CD4-positive, alpha-beta T cell treated with Interleukin-12 subunit alpha and Interleukin-12 subunit beta, for 1 hour (primary cell): ENCODE measurements around the gene EPHA6.
A peak's percentile ranks its signal among the peaks of the same experiment; 100 is the strongest.

Source experiments
- DNase-seq: peaks from one replicate; pipeline ENCODE4 v3.0.0-alpha.2; 2020

The EPHA6 gene

GRCh38 chr3:96813820-96814650 lies at the start of gene EPHA6:
Gene EPHA6 (plus strand): TSS chr3:96814594.
- DNase-seq: no peak

- no peak for DNase-seq
These were observed 37.6 kb upstream of the EPHA6 start for GRCh38 chr3:96776818-96777217.

GRCh38 chr3:96779810-96780209 lies 34.6 kb upstream of the EPHA6 start:
- no peak for DNase-seq

GRCh38 chr3:96796101-96796500 lies 18.3 kb upstream of the EPHA6 start:
- DNase-seq: no peak

GRCh38 chr3:96803870-96804269 lies 10.5 kb upstream of the EPHA6 start:
- DNase-seq: no peak

- DNase-seq: no peak
These were observed 8.1 kb upstream of the EPHA6 start for GRCh38 chr3:96806341-96806740.

GRCh38 chr3:96813134-96813819 lies 1.1 kb upstream of the EPHA6 start:
- DNase-seq: peak; percentile 32

GRCh38 chr3:96814651-96815567 lies 515 bp downstream of the EPHA6 start:
- DNase-seq: no peak

GRCh38 chr3:96831175-96831574 lies 16.8 kb downstream of the EPHA6 start:
- DNase-seq: no peak

- DNase-seq: no peak
These were observed 18.9 kb downstream of the EPHA6 start for GRCh38 chr3:96833301-96833700.

- DNase-seq: no peak
These were observed 21.9 kb downstream of the EPHA6 start for GRCh38 chr3:96836153-96836915.

- no peak for DNase-seq
These were observed 29.3 kb downstream of the EPHA6 start for GRCh38 chr3:96843505-96844203.

GRCh38 chr3:96844204-96844514 lies 29.8 kb downstream of the EPHA6 start:
- no peak for DNase-seq

- DNase-seq: no peak
These were observed 38.5 kb downstream of the EPHA6 start for GRCh38 chr3:96852849-96853248.

- no peak for DNase-seq
These were observed 46.5 kb downstream of the EPHA6 start for GRCh38 chr3:96860882-96861281.

GRCh38 chr3:96863129-96863740 lies 48.8 kb downstream of the EPHA6 start:
- DNase-seq: no peak

GRCh38 chr3:96865605-96866004 lies 51.2 kb downstream of the EPHA6 start:
- no peak for DNase-seq

- DNase-seq: no peak
These were observed 54.9 kb downstream of the EPHA6 start for GRCh38 chr3:96869316-96869715.

GRCh38 chr3:96877510-96877909 lies 63.1 kb downstream of the EPHA6 start:
- no peak for DNase-seq

- no peak for DNase-seq
These were observed 85.6 kb downstream of the EPHA6 start for GRCh38 chr3:96900031-96900430.

GRCh38 chr3:96900566-96900965 lies 86.2 kb downstream of the EPHA6 start:
- DNase-seq: no peak

GRCh38 chr3:96915445-96915844 lies 101.1 kb downstream of the EPHA6 start:
- DNase-seq: no peak
